GM18867 (cell line): ENCODE measurements around the gene GRWD1.

Experiments
- ATAC-seq: cut with Tn5 transposase; IDR thresholded peaks from one replicate; pipeline ENCODE4 v1.9.1; 2021; ENCODE audit warnings: mild to moderate bottlenecking, moderate library complexity; ENCODE audit not compliant: unreplicated experiment

The GRWD1 gene

DNA sequence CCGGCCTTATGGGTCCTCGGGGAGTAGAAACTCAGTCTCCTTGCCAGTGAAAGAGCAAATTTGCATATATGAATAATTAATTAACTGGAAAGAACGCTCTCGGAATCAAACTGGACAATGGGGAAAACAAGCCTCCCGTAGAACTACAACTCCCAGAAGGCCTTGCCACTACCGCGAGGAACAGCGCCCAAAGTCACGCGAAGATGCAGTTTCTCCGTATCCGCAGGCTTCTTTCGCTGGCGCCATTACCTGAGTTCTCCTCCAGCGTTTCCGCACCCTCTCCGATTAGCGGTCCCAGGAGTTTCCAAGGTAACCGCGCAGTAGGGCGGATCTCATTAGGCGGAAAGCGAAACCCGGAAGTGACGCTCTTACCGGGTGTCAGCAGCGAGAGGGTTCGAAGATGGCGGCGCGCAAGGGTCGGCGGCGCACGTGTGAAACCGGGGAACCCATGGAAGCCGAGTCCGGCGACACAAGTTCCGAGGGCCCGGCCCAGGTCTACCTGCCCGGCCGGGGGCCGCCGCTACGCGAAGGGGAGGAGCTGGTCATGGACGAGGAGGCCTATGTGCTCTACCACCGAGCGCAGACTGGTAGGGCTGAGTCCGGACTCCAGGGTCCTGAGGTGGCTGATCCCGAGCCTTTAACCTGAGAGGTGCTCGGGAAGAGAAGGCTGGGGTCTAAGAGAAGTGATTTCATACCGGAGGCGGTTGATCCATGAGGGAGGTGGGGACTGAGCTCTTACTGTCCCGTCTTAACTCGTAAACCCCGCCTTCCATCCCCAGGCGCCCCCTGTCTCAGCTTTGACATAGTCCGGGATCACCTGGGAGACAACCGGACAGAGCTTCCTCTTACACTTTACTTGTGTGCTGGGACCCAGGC, at the start of gene GRWD1:
Gene GRWD1, plus strand, starts transcription at position 378 of the 876 bp plus-strand sequence. Its CDS starts 23 bp downstream, at position 401.
- ATAC-seq, result peak; percentile 86

GRCh38 chr19:48396016-48396823, 49.6 kb upstream of the GRWD1 start:
- no peak for ATAC-seq

- no peak for ATAC-seq
Measured at GRCh38 chr19:48396824-48397176, 49.0 kb upstream of the GRWD1 start.

DNA sequence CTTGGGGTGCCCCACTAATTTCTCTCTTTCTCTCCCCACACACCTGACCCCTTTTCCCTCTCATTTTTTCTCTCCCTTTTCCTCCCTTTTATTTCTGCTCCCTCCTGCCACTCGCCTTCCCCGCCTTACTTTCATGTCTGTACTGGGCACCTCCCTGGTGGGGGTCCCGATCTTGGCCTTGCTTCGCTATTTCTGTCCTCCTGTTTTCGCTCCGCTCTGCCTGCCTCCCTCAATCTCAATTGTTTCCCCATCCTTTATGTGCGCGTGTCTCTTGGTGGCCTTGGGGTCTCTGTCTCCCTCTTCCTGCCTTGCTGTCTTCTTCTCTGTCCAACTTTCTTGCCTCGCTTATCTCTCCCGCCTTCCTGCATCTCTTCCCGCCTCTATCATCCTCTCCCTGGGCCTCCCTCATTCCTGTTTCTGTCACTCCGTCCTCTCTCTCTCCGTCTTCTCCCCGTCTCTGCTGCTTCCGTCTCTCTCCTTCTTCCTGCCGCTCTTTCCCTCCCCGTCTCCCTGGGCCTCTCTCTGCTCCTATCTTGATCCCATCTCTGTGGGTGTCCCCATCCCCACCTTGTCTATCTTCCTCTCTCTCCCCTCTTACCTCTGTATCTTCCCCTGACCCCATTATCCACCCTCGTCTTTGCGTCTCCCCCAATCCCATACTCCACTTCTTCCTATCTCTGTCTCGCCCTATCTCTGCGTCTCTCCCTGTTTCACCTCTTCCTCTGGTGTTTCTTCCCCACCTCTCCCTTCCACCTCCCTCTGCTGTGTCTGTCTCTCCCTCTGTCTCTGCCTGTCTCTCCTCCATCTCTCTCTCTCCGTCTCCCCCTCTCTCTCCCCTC, 48.3 kb upstream of the GRWD1 start:
- ATAC-seq, result no peak

GRCh38 chr19:48398102-48398374, 47.7 kb upstream of the GRWD1 start:
- no peak for ATAC-seq

DNA sequence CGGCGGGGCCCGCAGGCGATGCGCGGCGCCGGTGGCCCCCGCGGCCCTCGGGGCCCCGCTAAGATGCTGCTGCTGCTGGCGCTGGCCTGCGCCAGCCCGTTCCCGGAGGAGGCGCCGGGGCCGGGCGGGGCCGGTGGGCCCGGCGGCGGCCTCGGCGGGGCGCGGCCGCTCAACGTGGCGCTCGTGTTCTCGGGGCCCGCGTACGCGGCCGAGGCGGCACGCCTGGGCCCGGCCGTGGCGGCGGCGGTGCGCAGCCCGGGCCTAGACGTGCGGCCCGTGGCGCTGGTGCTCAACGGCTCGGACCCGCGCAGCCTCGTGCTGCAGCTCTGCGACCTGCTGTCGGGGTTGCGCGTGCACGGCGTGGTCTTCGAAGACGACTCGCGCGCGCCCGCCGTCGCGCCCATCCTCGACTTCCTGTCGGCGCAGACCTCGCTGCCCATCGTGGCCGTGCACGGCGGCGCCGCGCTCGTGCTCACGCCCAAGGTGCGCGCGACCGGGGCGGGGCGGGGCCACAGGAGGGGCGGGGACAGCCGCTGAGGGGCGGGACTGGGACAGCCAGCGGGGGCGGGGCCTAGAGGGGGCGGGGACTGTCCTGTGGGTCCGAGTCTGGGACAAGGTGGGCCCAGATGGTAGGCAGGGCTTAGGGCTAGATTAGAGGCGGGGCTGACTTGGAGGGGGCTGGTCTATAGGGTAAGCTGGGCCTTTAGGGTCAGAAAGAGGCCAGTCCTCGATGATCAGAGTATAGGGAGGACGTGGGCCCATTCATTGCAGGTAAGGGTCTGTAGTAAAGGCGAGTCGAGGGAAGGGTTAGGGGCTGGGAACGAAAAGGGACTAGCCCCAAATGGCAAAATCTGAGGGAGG, 47.2 kb upstream of the GRWD1 start:
- peak; percentile 58 for ATAC-seq

GRCh38 chr19:48400018-48400742, 45.6 kb upstream of the GRWD1 start:
- no peak for ATAC-seq

- no peak for ATAC-seq
Measured at GRCh38 chr19:48401287-48401686, 44.5 kb upstream of the GRWD1 start.

DNA sequence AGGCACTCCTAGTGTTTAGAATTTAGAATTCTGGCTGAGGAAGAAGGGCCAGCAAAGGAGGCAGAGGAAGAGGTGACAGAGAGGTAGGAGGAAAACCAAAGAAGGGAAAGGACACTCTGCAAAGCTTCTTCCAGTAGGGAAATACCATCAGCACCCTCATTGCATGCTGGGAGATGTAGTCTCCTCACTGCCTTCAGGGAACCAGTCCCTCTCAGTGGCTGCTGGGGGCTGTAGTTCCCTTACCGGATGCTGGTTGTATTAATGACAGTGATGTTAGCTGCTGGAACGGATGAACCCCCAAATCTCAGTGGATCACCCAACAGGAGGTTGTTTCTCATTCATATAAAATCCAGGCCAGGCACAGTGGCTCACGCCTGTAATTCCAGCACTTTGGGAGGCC, 42.2 kb upstream of the GRWD1 start:
- ATAC-seq, result peak; percentile 53

- ATAC-seq, result no peak
Measured at GRCh38 chr19:48405010-48405659, 40.6 kb upstream of the GRWD1 start.

GRCh38 chr19:48405850-48406249, 39.9 kb upstream of the GRWD1 start:
- no peak for ATAC-seq

DNA sequence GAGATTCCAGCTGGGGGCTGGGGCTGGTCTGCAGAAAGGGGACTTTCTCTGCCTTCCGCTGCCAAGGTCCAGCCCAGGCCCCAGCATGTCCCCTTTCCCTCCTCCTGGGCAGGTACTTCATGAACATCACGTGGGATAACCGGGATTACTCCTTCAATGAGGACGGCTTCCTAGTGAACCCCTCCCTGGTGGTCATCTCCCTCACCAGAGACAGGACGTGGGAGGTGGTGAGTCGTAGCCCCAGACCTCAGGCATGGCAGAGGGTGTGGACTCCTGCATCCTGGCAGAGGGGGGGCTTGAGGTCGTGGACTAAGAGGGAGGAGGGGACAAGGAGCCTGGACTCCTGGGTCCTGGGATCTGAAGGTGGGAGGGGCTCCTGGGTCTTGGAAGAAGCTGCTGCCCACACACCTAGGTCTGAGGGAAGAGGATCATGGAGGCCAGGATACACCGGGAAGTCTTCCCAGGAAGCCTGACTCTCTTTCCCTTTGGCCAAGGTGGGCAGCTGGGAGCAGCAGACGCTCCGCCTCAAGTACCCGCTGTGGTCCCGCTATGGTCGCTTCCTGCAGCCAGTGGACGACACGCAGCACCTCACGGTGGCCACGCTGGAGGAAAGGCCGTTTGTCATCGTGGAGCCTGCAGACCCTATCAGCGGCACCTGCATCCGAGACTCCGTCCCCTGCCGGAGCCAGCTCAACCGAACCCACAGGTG, 31.8 kb upstream of the GRWD1 start:
- no peak for ATAC-seq

DNA sequence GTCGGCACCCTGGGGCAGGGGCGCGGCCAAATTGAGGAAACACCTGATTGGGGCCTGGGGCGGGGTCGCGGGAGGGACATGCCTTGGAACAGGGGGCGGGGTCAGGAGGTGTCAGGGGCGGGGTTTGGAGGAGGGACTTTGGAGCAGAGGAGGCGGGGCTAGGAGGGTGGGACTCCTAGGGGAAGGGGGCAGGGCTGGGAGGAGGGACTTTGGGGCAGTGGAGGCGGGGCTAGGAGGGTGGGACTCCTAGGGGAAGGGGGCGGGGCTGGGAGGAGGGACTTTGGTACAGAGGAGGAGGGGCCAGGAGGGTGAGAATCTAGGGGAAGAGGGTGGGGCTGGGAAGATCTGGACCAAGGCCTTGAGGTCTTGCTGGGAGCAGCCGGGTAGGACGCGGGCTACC, 30.4 kb upstream of the GRWD1 start:
- no peak for ATAC-seq

GRCh38 chr19:48415806-48416221, 30.0 kb upstream of the GRWD1 start:
- no peak for ATAC-seq

DNA sequence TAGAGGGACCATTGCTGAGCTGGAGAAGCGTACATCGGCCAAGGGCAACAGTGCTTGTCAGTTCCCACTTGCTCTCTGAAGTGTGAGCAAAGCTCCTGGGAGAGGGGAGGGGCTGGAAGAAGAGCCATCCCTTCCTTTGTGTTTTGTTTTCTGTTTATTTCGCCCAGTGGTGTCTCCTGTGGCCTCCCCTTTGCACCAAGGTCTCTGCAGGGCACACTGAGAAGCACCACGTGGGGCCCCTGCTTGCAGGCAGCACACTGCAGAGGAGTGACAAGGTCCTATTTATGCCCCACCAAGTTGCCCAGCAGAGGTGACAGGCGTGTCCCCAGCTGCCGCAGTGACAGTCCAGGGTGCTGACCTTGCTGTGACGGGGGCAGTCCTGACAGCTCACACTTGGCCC, 28.4 kb upstream of the GRWD1 start:
- ATAC-seq, result no peak

DNA sequence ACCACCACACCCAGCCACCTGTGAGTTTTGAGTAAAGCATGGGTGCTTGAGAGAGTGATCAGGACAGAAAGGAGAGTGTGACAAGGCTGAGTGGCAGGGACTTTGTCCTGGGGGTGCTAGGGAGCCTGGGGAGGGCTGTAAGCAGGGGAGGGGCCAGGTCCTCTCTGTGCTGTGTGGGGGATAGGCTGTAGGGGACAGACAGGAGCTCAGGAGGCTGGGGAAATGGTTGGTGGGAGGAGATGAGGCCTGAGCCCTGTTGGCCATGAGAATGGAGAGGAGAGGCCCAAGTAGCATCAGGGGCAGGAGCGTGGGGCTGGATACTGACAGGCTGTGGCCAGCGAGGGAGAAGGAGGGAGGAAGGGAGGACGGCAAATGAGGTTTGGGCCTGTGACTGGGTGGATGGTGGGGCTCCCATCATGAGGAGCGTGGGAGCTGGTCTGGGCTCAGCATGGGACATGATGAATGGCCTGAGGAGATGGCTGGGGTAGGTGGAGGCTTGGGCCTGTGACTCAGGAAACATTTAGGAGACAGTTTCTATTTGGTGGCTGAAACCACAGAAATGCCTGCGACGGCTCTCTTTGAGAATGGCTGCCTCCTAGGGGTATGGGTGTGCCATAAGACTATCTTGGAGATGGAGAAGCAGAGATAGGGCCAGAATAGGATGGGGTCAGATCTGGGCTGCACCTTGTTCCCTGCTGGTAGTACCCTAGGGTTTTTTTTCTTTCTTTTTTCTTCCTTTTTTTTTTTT, 27.3 kb upstream of the GRWD1 start:
- no peak for ATAC-seq

DNA sequence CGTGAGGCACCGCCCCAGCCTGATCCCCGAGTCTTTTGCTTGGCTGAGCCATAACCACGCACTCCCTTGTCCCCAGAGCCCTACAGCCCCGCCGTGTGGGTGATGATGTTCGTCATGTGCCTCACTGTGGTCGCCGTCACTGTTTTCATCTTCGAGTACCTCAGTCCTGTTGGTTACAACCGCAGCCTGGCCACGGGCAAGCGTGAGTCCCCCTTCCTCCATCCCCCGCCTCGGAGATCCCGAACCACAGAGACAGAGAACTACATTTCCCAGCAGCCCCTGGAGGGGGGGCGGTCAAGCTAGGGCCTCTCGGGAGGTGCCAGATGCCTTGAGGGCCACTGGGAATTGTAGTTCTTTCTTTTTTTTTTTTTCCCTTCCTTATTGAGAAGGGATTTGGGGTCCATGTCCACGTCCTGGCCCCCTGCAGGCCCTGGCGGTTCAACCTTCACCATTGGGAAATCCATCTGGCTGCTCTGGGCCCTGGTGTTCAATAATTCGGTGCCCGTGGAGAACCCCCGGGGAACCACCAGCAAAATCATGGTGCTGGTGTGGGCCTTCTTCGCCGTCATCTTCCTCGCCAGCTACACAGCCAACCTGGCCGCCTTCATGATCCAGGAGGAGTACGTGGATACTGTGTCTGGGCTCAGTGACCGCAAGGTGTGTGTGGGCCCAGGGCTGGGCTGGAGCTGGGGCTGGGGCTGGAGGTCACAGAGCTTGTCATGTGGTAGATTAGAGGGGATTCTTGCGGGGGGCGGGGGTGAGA, 26.4 kb upstream of the GRWD1 start:
- ATAC-seq, result peak; percentile 69
